Stimulated activated naive CD4-positive, alpha-beta T cell treated with Interleukin-2 at 50 U/mL for 16 hours (primary cell): Measurements from ENCODE around the gene HOXD13.

Experiments used
- DNase-seq: peaks from one replicate; lab custom pipeline; 2025; lab: John Stamatoyannopoulos, UW

HOXD13 gene

GRCh38 chr2:176132205-176133171, 40.0 kb downstream of the HOXD13 start:
- DNase-seq: no peak

- DNase-seq: no peak
These were observed 40.9 kb downstream of the HOXD13 start for GRCh38 chr2:176133389-176133788.

- DNase-seq: no peak
These were observed 41.5 kb downstream of the HOXD13 start for GRCh38 chr2:176134035-176134434.

- DNase-seq: no peak
These were observed 42.5 kb downstream of the HOXD13 start for GRCh38 chr2:176135035-176135440.

DNA sequence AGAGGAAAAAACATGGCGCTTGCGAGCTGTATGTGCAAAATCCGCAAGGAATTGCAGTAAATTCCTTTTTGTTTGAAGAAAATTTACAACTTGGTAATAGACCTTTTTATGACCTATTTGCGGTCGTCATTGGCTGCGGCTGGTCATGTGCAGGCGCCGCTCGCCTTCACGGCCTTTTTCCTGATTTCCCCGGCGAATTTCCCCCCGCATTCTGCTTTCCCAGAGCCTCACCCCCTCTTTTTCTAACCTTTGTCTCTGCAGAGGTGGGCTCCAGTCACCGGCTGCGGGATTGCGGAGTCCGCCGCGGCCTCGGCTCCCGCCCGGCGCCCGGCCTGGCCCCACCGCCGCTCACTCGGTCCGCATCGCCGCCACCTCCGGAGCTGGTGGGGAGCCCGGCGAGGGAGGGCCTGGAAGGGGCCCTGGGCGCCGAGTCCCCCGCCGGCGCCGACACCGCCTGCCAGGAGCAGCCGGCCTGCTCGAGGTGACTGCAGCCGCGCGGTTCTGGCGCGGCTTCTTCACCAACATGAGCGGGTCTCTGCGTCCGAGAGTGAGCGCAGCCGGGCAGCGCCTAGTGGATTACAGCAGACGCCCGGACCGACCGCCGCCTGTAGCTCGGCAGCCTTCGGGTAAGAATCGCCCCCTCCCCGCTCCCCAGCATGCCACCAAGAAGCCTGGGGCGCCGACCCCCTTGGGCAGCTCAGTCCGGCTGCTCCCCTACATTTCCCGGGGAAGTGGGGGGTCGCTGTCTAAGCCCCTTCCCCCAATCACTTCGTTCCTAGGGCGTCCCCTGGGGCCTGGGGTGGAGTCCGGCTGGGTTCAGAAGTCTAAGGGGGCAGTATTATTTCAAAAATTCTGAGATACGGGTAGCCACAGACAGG, 44.1 kb downstream of the HOXD13 start:
- no peak for DNase-seq

DNA sequence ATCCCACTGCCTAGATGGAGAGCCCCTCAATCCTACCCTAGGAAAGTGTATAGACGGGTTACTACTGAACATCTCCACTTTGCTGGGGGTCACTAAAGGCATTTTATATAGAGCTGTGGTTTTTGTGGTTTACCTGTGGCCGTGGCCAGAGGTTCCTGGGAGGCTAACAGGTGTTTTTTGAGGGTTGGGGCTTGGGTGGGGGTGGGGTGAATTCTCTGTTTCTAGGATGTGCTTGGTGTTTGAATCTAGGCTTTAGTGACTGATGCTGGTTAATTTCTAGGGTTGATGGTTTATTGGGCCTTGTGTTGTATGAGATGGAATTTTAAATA, 44.7 kb downstream of the HOXD13 start:
- no peak for DNase-seq

GRCh38 chr2:176137906-176138305, 45.4 kb downstream of the HOXD13 start:
- no peak for DNase-seq

DNA sequence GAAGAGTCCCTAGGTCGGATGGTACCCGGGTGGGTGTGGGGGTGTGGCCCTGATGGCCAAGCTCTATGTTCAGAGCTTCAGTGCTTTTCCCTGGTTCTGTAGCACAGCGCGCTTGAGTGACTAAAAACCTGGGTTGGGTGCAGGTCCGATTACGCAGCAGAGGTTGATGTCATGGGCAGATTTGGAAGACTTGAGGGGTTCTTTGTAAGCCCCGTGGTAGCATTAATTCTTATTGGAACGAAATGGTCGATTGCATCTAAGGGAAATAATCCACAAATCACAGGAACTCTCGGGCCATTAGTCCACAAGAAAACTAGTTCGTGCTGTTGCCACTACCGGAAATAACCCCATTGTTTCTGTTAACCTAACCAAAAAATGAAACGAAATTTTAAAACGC, 46.0 kb downstream of the HOXD13 start:
- DNase-seq: no peak

GRCh38 chr2:176138923-176139660, 46.6 kb downstream of the HOXD13 start:
- DNase-seq: no peak

GRCh38 chr2:176139661-176140512, 47.4 kb downstream of the HOXD13 start:
- DNase-seq: no peak

GRCh38 chr2:176140513-176141317, 48.2 kb downstream of the HOXD13 start:
- DNase-seq: peak; percentile 28

DNA sequence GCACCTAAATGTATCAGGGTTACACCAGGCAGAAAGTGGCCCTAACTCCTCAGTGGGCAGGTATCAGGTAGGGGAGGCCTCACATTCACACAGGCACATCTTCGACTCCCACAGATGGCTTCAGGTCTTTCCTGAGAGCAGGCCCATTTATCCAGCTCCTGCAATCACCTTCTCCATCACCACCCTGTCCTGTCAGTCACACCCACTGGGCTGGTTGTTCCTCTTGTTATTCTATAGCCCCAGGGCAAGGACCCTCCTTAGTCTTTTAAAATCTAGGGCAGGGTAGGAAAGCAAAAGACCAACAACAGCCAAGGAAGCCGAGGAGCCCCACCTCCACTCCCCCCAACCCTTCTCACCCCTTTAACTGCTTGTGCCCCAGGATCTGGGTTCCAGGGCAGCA, 49.8 kb downstream of the HOXD13 start:
- no peak for DNase-seq
